ENCODE results near the gene PAM16. TPM values are rescaled to one million over a fixed set of nuclear protein-coding genes. Genes with fewer than 3 reads are reported as not detected.

Gene PAM16
- total RNA-seq, 4 donors from 2014 or later, result 26.2 to 64.5 (median 40.9) TPM

GRCh38 chr16:4372578-4373355 lies 21.6 kb upstream of the PAM16 start:
- no peak for TF ChIP-seq POLR2A (IDR thresholded peaks at IDR 0.05)
- no peak for TF ChIP-seq CTCF (IDR thresholded peaks at IDR 0.05)
- intact Hi-C loops (cut with DNase I; ENCODE audit: low total_unique reads), result loop anchor here (10.0 kb wide), 1 partner anchor 1132 kb away; no protein-coding TSS in a partner anchor
- DNase-seq (ENCODE audit: low spot score in 2 of 2), result no peak
- 40 to 52% methylated on average over 7 to 9 of the region's 10 CpGs for WGBS, 2 donors
- H3K4me3 ChIP-seq (ENCODE audit: low read depth, poor library complexity, severe bottlenecking), result peak overlapping the region; percentile 35

DNA sequence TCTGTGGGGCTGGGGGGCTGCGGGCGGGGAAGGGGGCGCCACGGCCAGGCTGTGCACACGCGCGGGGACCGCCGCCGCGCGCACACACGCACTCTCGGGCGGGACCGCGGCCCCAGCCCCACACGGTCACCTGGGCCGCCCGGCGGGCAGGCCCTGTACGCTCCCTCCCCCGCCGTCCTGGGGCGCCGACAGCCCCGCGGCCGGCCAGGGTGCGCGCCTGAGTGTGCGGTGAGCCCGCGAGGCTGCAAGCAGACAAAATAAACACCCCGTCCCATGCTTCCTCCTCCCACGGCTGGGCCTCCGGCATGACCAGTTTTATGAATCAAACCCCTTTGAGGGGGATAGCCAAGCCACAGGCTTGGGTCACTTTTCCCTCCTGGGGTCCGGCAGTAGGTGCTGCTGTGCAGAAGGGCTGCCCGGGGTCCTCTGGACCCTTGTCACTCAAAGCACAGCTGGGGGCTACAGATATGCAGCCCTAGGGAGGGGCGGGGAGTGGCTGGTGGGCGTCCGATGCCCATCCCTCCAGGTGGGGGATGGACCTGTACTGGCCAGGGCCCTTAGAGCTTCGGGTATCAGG lies 21.0 kb upstream of the PAM16 start:
- no peak for DNase-seq (ENCODE audit: low spot score in 2 of 2)
- intact Hi-C loops (cut with DNase I; ENCODE audit: low total_unique reads), result loop anchor here (10.0 kb wide), 1 partner anchor 1133 kb away; no protein-coding TSS in a partner anchor
- no peak for TF ChIP-seq CTCF (IDR thresholded peaks at IDR 0.05)
- no peak for TF ChIP-seq POLR2A (IDR thresholded peaks at IDR 0.05)
- H3K4me3 ChIP-seq (ENCODE audit: low read depth, poor library complexity, severe bottlenecking), result peak overlapping the region; percentile 35
- 6 to 40% methylated on average over 1 to 32 of the region's 43 CpGs for WGBS, 2 donors

DNA sequence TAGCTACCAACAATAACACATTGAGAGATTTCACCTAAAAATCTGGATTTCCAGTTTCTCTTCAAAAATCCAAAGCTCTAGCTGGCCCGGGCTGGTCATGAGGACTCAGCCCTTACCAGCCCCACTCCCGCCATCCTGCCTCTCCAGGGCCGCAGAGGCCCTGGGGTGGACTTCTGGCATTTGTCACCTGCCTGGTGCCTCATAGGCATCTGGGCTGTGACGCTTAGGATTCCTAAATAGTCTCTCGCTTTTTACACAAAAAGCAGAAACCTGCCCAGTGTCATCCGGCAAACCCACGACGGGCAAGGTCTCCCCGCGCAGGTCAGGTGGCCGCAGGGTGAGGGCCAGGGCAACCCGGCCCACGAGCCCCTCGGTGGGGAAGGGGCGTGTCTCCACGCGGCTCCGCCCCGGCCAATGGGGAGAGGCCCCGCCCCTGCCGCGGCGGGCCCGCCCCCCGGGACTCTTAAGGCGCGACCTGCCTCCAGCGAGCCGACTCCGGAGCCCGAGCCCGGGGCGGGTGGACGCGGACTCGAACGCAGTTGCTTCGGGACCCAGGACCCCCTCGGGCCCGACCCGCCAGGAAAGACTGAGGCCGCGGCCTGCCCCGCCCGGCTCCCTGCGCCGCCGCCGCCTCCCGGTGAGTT lies 20.4 kb upstream of the PAM16 start, which contains the start of gene VASN:
VASN (plus strand) TSS at position 492 of the 644 bp plus-strand sequence. CDS start 9,030 bp downstream, outside the sequence.
- TF ChIP-seq CTCF (IDR thresholded peaks at IDR 0.05), result no peak
- peak in 1 of 2 donors; percentile 96 for TF ChIP-seq POLR2A (IDR thresholded peaks at IDR 0.05)
- WGBS, 2 donors, result 7 to 24% methylated on average over 10 to 18 of the region's 50 CpGs
- peak within 1 kb of the TSS; percentile 35 for H3K4me3 ChIP-seq (ENCODE audit: low read depth, poor library complexity, severe bottlenecking)
- DNase-seq (ENCODE audit: low spot score in 2 of 2), result peak; percentile 67 to 96
- intact Hi-C loops (cut with DNase I; ENCODE audit: low total_unique reads), result loop anchor here (10.0 kb wide), 1 partner anchor 1133 kb away; no protein-coding TSS in a partner anchor

DNA sequence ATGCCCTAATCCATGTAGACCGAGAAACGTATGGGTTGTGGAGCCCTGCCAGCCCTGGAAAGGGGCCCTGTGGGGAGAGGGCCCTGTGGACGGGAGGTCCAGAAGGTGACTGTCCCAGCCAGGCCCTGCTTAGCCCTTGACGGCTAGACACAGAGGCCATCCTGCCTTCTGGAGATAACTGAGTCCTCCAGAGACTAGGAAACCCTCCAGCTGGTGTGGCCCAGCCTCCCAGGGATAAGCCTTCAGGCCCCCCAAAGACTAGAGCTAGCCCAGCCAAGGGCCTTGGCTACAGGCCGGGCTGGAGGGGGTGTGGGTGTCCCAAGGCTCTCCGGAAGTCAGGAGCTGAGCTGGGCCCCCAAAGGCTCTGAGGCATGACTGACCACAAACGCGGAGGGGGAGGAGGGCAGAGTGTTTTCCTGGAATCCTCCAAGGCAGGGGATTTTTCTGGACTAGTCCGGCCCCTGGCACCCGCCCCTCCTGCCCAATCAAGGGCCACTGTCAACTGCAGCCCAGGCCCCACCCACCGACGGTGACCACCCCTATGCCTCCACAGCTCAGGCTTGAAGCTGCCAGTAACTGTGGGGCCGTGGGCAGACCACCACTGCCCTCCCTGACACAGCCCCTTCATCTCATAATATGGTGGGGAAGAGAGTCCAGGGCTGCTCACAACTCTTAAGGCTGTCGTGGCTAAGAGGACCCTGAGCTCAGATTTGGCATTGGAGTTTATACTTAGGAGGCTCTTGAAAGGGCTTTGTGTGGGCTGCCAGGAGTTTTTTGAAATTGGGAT lies 19.6 kb upstream of the PAM16 start:
- peak in 1 of 2 donors; percentile 93 for DNase-seq (ENCODE audit: low spot score in 2 of 2)
- no peak for TF ChIP-seq CTCF (IDR thresholded peaks at IDR 0.05)
- no peak for TF ChIP-seq POLR2A (IDR thresholded peaks at IDR 0.05)
- no peak overlapping the region for H3K4me3 ChIP-seq (ENCODE audit: low read depth, poor library complexity, severe bottlenecking)
- 60 to 74% methylated on average over 13 to 14 of the region's 14 CpGs for WGBS, 2 donors
- intact Hi-C loops (cut with DNase I; ENCODE audit: low total_unique reads), result loop anchor here (10.0 kb wide), 1 partner anchor 1134 kb away; no protein-coding TSS in a partner anchor

- intact Hi-C loops (cut with DNase I; ENCODE audit: low total_unique reads), result loop anchor here (10.0 kb wide), 1 partner anchor 1135 kb away; no protein-coding TSS in a partner anchor
- no peak for DNase-seq (ENCODE audit: low spot score in 2 of 2)
- TF ChIP-seq CTCF (IDR thresholded peaks at IDR 0.05), result no peak
- TF ChIP-seq POLR2A (IDR thresholded peaks at IDR 0.05), result no peak
- 76 to 92% methylated on average over 3 of the region's 3 CpGs for WGBS, 2 donors
- no peak overlapping the region for H3K4me3 ChIP-seq (ENCODE audit: low read depth, poor library complexity, severe bottlenecking)
Observed at GRCh38 chr16:4370151-4370550, 19.0 kb upstream of the PAM16 start.

All from lower leg skin (tissue), 4 donors.